HG03439 (cell line): ENCODE measurements around the gene RBM4B.
"Not testable (repeated sequence)": the region's sequence is repeated elsewhere in the genome, so short reads cannot be mapped to it uniquely, and the experiment has no call there.

Experiments used
- ATAC-seq: cut with Tn5 transposase; IDR thresholded peaks from one replicate; pipeline ENCODE4 v1.9.1; 2021; ENCODE audit warnings: mild to moderate bottlenecking, moderate library complexity; ENCODE audit not compliant: unreplicated experiment

Gene RBM4B

GRCh38 chr11:66643745-66644437 lies 33.8 kb downstream of the RBM4B start:
- ATAC-seq = no peak

- ATAC-seq = no peak
Observed at GRCh38 chr11:66641834-66642233, 35.9 kb downstream of the RBM4B start.

GRCh38 chr11:66639814-66640340 lies 37.8 kb downstream of the RBM4B start:
- not testable (repeated sequence) for ATAC-seq

- ATAC-seq = no peak
Observed at GRCh38 chr11:66639066-66639813, 38.4 kb downstream of the RBM4B start.

GRCh38 chr11:66638177-66639065 lies 39.3 kb downstream of the RBM4B start, which contains the start of gene RBM4:
Gene RBM4 (plus strand): TSS chr11:66638703. CDS start chr11:66639712, 1,009 bp downstream.
- ATAC-seq = peak; percentile 94

GRCh38 chr11:66637557-66638176 lies 40.0 kb downstream of the RBM4B start:
- ATAC-seq = no peak

- ATAC-seq = no peak
Observed at GRCh38 chr11:66636411-66636810, 41.3 kb downstream of the RBM4B start.

- no peak for ATAC-seq
Observed at GRCh38 chr11:66632952-66633351, 44.7 kb downstream of the RBM4B start.

- ATAC-seq = no peak
Observed at GRCh38 chr11:66631883-66632282, 45.8 kb downstream of the RBM4B start.

GRCh38 chr11:66629356-66629755 lies 48.3 kb downstream of the RBM4B start:
- no peak for ATAC-seq

GRCh38 chr11:66628061-66628603 lies 49.6 kb downstream of the RBM4B start:
- no peak for ATAC-seq

- no peak for ATAC-seq
Observed at GRCh38 chr11:66626926-66627325, 50.8 kb downstream of the RBM4B start.

GRCh38 chr11:66626382-66626781 lies 51.3 kb downstream of the RBM4B start:
- ATAC-seq = no peak

GRCh38 chr11:66625752-66626149 lies 51.9 kb downstream of the RBM4B start:
- ATAC-seq = no peak

- ATAC-seq = no peak
Observed at GRCh38 chr11:66625041-66625751, 52.5 kb downstream of the RBM4B start.

- ATAC-seq = no peak
Observed at GRCh38 chr11:66624450-66624849, 53.2 kb downstream of the RBM4B start.

GRCh38 chr11:66619080-66619554 lies 58.6 kb downstream of the RBM4B start:
- ATAC-seq = no peak

- ATAC-seq = peak; percentile 1
Observed at GRCh38 chr11:66617155-66617834, 60.4 kb downstream of the RBM4B start.
